Endothelial cell of umbilical vein (primary cell): ENCODE measurements around the gene FYN. TPM values are rescaled to one million over a fixed set of nuclear protein-coding genes. Genes with fewer than 3 reads are reported as not detected.

Experiments used
- BruUV-seq: library from RNA; stranded (reverse); fragments of 400-500 nt; replicated peaks from 2 replicates; lab custom pipeline; 2021; lab: Mats Ljungman, UMichigan
- CTCF ChIA-PET: fragments of 300-600, 350-600 bp; sonication (Branson Sonifier 250); formaldehyde crosslinking; loops from one replicate; lab custom pipeline; 2021; ENCODE audit warnings: antibody characterized with exemption, inconsistent platforms; lab: Charles Lee
- POLR2A ChIA-PET: fragments of 300-600, 350-600 bp; sonication (Branson Sonifier 250); formaldehyde crosslinking; loops from one replicate; lab custom pipeline; 2021; ENCODE audit warnings: antibody characterized with exemption, inconsistent platforms; lab: Charles Lee
- DNase-seq: peaks from one replicate; pipeline ENCODE4 v3.0.0-alpha.2; 2011; ENCODE audit warnings: low read depth, low spot score
- FAIRE-seq: peaks from 2 replicates; lab custom pipeline; 2011; peaks lifted over from hg19 to GRCh38; lab: Jason Lieb, UNC
- H2AFZ ChIP-seq: 2 replicates; pipeline ENCODE4 v1.6.0; 2012; ENCODE audit warnings: low read depth, low read length, control low read depth, inconsistent platforms
- H3K27ac ChIP-seq: 2 replicates; pipeline ENCODE4 v1.5.1; 2011; ENCODE audit warnings: low read depth, mild to moderate bottlenecking, control low read depth, low read length, moderate library complexity; ENCODE audit not compliant: insufficient read depth
- H3K27me3 ChIP-seq, 2 experiments: 2 replicates each; pipeline versions ENCODE4 v1.6.0 to v1.6.1; 2011; ENCODE audit warnings: low read length in 2 of 2, mixed read lengths in 1 of 2; ENCODE audit not compliant: control insufficient read depth in 2 of 2, insufficient read depth in 2 of 2
- H3K36me3 ChIP-seq, 2 experiments: 2 replicates in 1 of 2; 3 replicates in 1 of 2; pipeline ENCODE4 v1.5.1; 2011; ENCODE audit warnings: low read length in 2 of 2, mild to moderate bottlenecking in 1 of 2, moderate library complexity in 1 of 2; ENCODE audit not compliant: control insufficient read depth in 2 of 2, insufficient read depth in 2 of 2; ENCODE audit errors: extremely low read depth in 1 of 2
- H3K4me1 ChIP-seq: 3 replicates; pipeline ENCODE4 v1.5.1; 2011; ENCODE audit warnings: mild to moderate bottlenecking, low read length; ENCODE audit not compliant: control insufficient read depth, insufficient read depth; ENCODE audit errors: extremely low read depth
- H3K4me2 ChIP-seq: 2 replicates; pipeline ENCODE4 v1.6.1; 2011; ENCODE audit warnings: low read length, control low read depth, mixed read lengths; ENCODE audit not compliant: insufficient read depth
- H3K4me3 ChIP-seq, 3 experiments: fragments of 200-600 bp in 1 of 3; sonication (generic), shearing (Covaris generic) in 1 of 3; replicated peaks in 1 of 3; 2 replicates each; pipeline ENCODE4 v1.5.1; 2011 to 2016; ENCODE audit warnings: control low read depth in 3 of 3, low read length in 3 of 3, mild to moderate bottlenecking in 2 of 3, inconsistent platforms in 1 of 3, low read depth in 1 of 3, moderate library complexity in 1 of 3; ENCODE audit not compliant: insufficient read depth in 1 of 3
- H3K79me2 ChIP-seq: 2 replicates; pipeline ENCODE4 v1.6.0; 2012; ENCODE audit warnings: low read length, inconsistent platforms; ENCODE audit not compliant: control insufficient read depth, insufficient read depth
- H3K9ac ChIP-seq: replicated peaks from 2 replicates; pipeline ENCODE3; 2011; ENCODE audit warnings: low read length, control low read depth; ENCODE audit not compliant: insufficient read depth; ENCODE audit errors: extremely low read depth
- H3K9me1 ChIP-seq: replicated peaks from 3 replicates; pipeline ENCODE4 v1.6.0; 2011; ENCODE audit warnings: mild to moderate bottlenecking, low read length; ENCODE audit not compliant: control insufficient read depth, insufficient read depth; ENCODE audit errors: extremely low read depth
- H3K9me3 ChIP-seq: replicated peaks from 2 replicates; pipeline ENCODE4 v1.5.1; 2012; ENCODE audit warnings: low read length, inconsistent platforms; ENCODE audit not compliant: control insufficient read depth, insufficient read depth
- H4K20me1 ChIP-seq: replicated peaks from 2 replicates; pipeline ENCODE3; 2011; ENCODE audit warnings: mild to moderate bottlenecking, low read length; ENCODE audit not compliant: control insufficient read depth, insufficient read depth; ENCODE audit errors: extremely low read depth
- EZH2 ChIP-seq: IDR thresholded peaks from 2 replicates; pipeline ENCODE4 v1.6.1; 2012; ENCODE audit warnings: borderline replicate concordance, low read depth, mild to moderate bottlenecking, moderate library complexity, low read length, inconsistent platforms; ENCODE audit not compliant: severe bottlenecking
- FOS ChIP-seq: IDR thresholded peaks from 2 replicates; pipeline ENCODE4 v1.6.1; 2011; ENCODE audit warnings: mild to moderate bottlenecking, low read length, moderate library complexity, borderline replicate concordance; ENCODE audit not compliant: insufficient read depth
- GATA2 ChIP-seq: IDR thresholded peaks from 2 replicates; pipeline ENCODE4 v1.7.0; 2011; ENCODE audit warnings: low read depth, mild to moderate bottlenecking, moderate library complexity, mixed read lengths, low read length; ENCODE audit not compliant: insufficient read length, insufficient read depth
- JUN ChIP-seq: IDR thresholded peaks from 2 replicates; pipeline ENCODE4 v1.6.1; 2011; ENCODE audit warnings: borderline replicate concordance, low read depth; ENCODE audit not compliant: insufficient read length, insufficient read depth
- MYC ChIP-seq: IDR thresholded peaks from one replicate; pipeline ENCODE4 v1.6.1; 2011; ENCODE audit warnings: mild to moderate bottlenecking, low read depth, low read length
- POLR2A ChIP-seq: IDR thresholded peaks from 2 replicates; pipeline ENCODE4 v1.6.1; 2012; ENCODE audit warnings: low read depth, mild to moderate bottlenecking, control low read depth, low read length
- POLR2AphosphoS5 ChIP-seq: IDR thresholded peaks from 2 replicates; pipeline ENCODE4 v1.6.1; 2012; ENCODE audit warnings: low read depth, mild to moderate bottlenecking, control low read depth, low read length, moderate library complexity; ENCODE audit not compliant: insufficient read depth
- dilution Hi-C: fragments of 300-500 bp; cut with MboI; formaldehyde crosslinking; loops from one replicate; pipeline ENCODE4 v1.15.0; 2019; ENCODE audit warnings: low sequenced_read_pairs; ENCODE audit not compliant: extremely low pct_ligation_motif_present
- intact Hi-C: fragments of 100-400 bp; cut with micrococcal nuclease; formaldehyde crosslinking; loops from one replicate; pipeline ENCODE4 v1.10.0; 2022
- polyA plus RNA-seq, 4 experiments: library from polyadenylated mRNA; depleted of rRNA in 3 of 4; stranded (reverse) in 3 of 4; unstranded in 1 of 4; fragments of >200 nt; gene quantifications; 2 replicates each; pipeline versions ENCODE4 v1.2.1 to v1.2.3, GENCODE V29; 2011 to 2012; ENCODE audit warnings: missing spikeins in 1 of 4
- total RNA-seq: library from RNA; stranded (reverse); gene quantifications from 2 replicates; pipeline ENCODE4 v1.2.3, GENCODE V29; 2021
- TF ChIP-seq, protein P1 (sequence below), 2 donors: IDR thresholded peaks; 1 replicate in 1 of 2; 2 replicates in 1 of 2; pipeline ENCODE4 v1.5.1; 2011; ENCODE audit warnings: low read length in 2 of 2, mild to moderate bottlenecking in 2 of 2, moderate library complexity in 2 of 2, control low read depth in 1 of 2, inconsistent platforms in 1 of 2, low read depth in 1 of 2; ENCODE audit not compliant: insufficient read depth in 1 of 2; ENCODE audit errors: extremely low read depth in 1 of 2
- TF ChIP-seq, protein P2 (sequence below): IDR thresholded peaks from 2 replicates; pipeline ENCODE4 v1.6.1; 2011; ENCODE audit not compliant: insufficient read depth, insufficient read length

FYN gene
- total and polyA plus RNA-seq, 2 donors (not counting 3 experiments of a cell fraction or from before 2014, with no cell fraction given): 69.0 to 143 TPM

- CTCF ChIA-PET: interaction anchor here (1.0 to 3.3 kb wide), 4 partner anchors 17 to 290 kb away, joined by 3 to 9 read pairs (median 4); no protein-coding TSS in a partner anchor
Observed at GRCh38 chr6:111753573-111753972, 119.7 kb downstream of the FYN start.

More at GRCh38 chr6:111753573-111753972, 119.7 kb downstream of the FYN start:
- Histone ChIP-seq H3K27ac (peak overlapping the region; percentile 87), H3K36me3 (no peaks in the 10 kb centered on the region), H3K9me1 (no peaks in the 10 kb centered on the region), H3K9ac (peak overlapping the region; percentile 64), H2AFZ (no peak overlapping the region), H3K27me3 (no peaks in the 10 kb centered on the region), H3K4me3 (no peak overlapping the region), H3K4me2 (no peak overlapping the region), H4K20me1 (no peaks in the 10 kb centered on the region), H3K9me3 (no peaks in the 10 kb centered on the region), H3K79me2 (peaks cover 6% of the 10 kb centered on the region), H3K4me1 (peaks cover 87% of the 10 kb centered on the region)
- TF ChIP-seq, protein P1, sequence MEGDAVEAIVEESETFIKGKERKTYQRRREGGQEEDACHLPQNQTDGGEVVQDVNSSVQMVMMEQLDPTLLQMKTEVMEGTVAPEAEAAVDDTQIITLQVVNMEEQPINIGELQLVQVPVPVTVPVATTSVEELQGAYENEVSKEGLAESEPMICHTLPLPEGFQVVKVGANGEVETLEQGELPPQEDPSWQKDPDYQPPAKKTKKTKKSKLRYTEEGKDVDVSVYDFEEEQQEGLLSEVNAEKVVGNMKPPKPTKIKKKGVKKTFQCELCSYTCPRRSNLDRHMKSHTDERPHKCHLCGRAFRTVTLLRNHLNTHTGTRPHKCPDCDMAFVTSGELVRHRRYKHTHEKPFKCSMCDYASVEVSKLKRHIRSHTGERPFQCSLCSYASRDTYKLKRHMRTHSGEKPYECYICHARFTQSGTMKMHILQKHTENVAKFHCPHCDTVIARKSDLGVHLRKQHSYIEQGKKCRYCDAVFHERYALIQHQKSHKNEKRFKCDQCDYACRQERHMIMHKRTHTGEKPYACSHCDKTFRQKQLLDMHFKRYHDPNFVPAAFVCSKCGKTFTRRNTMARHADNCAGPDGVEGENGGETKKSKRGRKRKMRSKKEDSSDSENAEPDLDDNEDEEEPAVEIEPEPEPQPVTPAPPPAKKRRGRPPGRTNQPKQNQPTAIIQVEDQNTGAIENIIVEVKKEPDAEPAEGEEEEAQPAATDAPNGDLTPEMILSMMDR (IDR thresholded peaks at IDR 0.05; ENCODE audit: extremely low read depth in 1 of 2, insufficient read depth in 1 of 2, low read depth in 1 of 2, low read length in 2 of 2): no peak
- TF ChIP-seq POLR2AphosphoS5: no peak
- no peak for TF ChIP-seq EZH2
- no peak for TF ChIP-seq JUN
- TF ChIP-seq MYC: no peak
- no peak for TF ChIP-seq GATA2
- TF ChIP-seq FOS: no peak
- TF ChIP-seq, protein P2, sequence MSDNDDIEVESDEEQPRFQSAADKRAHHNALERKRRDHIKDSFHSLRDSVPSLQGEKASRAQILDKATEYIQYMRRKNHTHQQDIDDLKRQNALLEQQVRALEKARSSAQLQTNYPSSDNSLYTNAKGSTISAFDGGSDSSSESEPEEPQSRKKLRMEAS: no peak
- TF ChIP-seq POLR2A: no peak
- intact Hi-C loops (no loop called here), dilution Hi-C loops (no loop called here)
- FAIRE-seq (no peak), DNase-seq (no peak)
- POLR2A ChIA-PET: no interaction called here
- BruUV-seq: no TSS peak
